Right ventricle myocardium inferior (tissue), 1 donor: ENCODE measurements around the gene VMAC. TPM values are rescaled to one million over a fixed set of nuclear protein-coding genes. Genes with fewer than 3 reads are reported as not detected.

Experiments
- ATAC-seq: fragments of 200-7000 bp; cut with Tn5 transposase; one replicate; pipeline ENCODE4 v1.9.1; 2020; ENCODE audit warnings: mild to moderate bottlenecking, moderate library complexity
- DNase-seq: peaks from one replicate; pipeline ENCODE4 v3.0.0; 2021; ENCODE audit errors: missing footprints
- intact Hi-C: fragments of 100-400 bp; cut with DNase I; formaldehyde crosslinking; loops from one replicate; pipeline ENCODE4 v1.11.0; 2022
- total RNA-seq: library from RNA; stranded (reverse); fragmentation: NEBNext Ultra II Directional; extraction: Animal tissue kit (Norgen Biotek cat#: 25700); gene quantifications from one replicate; pipeline ENCODE4 v1.2.1, GENCODE V29; 2021
- donor health status: DM: no; HTN: yes; CAD: no; lungs with severe emphysema.

Gene VMAC
- total RNA-seq, 1 donor from 2014 or later: 1.6 TPM

DNA sequence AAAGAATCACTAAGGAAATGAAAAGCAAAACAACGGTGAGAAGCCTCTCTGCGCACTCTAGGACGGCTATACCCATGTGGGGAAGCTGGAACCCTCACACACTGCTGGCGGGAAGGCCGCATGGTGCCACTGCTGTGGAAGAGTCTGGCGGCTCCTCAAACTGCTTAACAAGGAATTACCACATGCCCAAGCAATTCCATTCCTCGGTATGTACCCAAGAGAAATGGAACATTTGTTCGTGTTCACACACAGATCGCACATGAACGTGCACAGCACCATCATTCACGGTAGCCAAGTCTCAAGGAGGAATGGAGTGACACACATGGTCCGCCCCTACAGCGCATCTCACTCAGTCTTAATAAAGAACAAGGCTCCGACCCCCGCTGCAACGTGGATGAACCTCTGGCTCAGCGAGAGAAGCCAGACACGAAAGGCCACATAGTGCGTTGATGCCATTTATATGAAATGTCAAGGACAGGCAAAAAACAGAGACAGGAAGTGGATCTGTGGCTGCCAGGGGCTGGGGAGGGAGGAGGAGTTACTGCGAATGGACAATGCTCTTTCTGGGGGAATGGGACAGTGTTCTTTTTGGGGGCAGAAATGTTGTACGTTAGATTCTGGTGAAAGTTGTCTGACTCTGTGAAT, 17.0 kb downstream of the VMAC start:
- DNase-seq (no peak), ATAC-seq (no peak)
- intact Hi-C loops: no loop called here

DNA sequence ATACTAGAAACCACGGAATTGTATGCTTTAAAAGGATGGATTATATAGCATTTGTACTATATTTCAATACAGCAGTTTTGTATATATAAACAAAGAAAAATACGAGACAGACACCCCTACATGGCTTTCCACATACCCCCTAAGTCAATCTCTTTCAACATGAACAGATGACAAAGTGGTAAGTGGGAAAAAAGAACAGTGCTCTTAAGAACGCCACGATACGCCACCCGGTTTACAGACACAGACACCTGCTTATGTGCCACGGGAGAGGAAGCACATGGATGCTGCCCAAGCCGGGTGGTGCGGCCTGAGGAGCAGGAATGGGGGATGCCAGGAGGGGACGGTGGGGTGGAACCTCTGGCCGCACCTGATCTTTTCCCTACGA, 17.5 kb downstream of the VMAC start:
- intact Hi-C loops: no loop called here
- ATAC-seq: no peak
- no peak for DNase-seq

DNA sequence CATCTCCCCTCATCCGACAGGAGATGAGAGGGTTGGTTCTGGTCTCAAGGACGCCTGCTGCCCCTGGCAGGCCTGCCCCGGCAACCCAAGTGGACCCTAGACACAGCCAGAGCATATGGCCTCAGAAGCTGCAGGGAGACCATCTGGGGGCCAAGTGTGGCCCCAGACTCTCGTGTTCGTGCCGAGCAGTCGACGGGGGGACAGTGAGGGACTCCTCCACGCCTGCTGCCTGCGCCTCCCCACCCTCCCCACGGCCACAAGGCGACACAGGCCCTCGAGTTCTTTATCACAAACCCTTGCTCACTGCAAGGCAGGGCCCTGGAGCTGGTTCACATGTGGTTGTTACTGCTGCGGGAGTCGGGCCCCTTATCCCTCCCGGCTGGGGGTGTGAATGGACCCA, 18.7 kb downstream of the VMAC start:
- ATAC-seq (no peak), DNase-seq (no peak)
- intact Hi-C loops: no loop called here

DNA sequence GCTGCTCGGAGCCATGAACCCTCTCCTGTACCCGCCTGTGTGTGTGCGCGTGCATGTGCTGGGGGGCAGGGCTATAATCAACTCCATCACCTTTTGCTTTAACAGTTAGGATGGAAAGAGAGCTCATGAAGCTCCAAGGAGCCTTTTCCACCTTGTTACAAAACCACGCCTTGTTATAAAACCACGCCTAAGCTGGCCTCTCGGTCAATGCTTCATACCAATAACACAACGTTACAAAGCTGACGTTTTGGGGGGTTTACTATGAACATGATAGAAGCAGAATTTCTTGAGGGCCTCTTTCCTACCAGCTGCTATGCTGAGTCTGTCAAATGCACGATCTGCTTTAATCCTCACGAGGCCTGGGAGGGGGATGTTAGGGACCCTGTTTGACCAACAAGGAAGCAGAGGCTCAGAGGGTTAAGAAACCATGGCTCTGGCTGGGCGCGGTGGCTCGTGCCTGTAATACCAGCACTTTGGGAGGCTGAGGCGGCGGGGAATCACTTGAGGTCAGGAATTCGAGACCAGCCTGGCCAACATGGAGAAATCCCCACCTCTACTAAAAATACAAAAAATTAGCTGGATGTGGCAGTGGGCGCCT, 21.3 kb downstream of the VMAC start:
- intact Hi-C loops: no loop called here
- ATAC-seq (no peak), DNase-seq (no peak)

DNA sequence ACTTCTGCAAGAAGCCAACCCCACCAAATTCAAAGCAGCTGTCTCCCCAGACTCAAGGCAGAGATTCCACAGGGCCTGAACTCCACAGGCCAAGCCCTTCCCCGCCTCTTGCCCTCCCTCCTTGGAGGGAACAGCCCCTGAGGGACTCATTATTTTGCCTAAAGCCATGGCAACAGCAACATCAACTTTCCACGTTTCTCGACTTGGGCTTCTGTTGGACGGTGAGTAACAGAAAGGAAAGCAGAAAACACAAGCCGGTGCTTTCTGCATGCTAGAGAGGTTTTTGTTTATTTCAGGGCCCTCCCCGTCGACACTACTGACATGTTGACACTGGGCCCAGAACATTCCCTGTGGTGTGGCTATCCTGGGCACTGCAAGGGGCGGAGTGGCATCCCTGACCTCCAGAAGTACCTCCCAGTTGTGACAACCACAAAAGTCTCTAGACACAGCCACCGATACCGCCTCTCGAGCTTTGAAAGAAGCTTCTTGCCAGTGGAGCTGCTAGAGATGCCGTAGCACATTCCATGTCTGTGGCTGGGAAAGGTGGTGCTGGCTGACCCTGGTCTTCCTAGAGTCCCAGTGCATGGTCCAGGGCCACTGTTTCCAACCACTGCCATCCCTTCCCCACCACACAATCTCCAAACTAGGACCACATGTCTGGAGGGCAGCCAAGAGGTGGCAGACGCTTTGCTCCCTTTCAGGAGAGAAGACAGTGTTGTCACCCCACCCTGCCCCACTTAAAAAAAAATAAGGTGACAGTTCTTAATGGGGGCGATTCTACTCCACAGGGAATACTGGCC, 22.2 kb downstream of the VMAC start:
- ATAC-seq: peak; percentile 87
- intact Hi-C loops: no loop called here
- no peak for DNase-seq

DNA sequence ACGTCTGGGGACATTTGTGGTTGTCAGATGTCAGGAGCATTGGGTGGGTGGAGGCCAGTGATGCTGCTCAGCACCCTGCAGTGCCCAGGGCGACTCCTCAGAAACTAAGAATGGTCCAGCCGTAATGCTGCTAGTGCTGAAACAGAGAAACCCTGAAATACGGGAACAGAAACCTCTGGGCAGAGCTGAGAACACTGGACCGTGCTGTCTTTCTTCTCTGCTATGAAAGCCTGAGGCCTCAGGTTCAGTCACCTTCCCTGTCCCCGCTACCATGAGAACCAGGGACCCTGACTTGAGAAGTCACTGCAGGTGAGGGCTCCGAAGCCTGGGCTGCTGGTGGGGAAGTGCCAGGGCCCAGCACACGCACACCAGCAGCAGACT, 22.8 kb downstream of the VMAC start:
- ATAC-seq (no peak), DNase-seq (no peak)
- intact Hi-C loops: no loop called here

DNA sequence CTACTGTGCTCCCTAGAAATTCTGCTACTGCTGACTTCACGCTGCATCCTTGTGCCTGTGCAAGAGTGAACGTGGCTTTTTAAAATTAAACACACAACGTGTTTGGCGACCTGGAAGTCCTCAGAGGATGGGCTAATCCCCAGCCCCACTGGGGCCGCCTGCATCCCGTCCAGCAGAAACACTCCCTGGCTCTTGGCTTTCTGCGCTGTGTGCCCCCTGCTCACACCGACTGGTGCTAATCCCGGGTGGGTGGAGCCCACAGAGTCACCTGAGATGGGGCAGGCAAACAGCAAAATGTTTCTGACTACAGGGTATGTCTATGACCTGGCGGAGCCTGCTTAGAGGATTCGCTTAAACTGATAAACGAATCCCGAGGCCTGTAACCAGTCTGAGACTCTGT, 24.5 kb downstream of the VMAC start:
- intact Hi-C loops: no loop called here
- DNase-seq (peak; percentile 39), ATAC-seq (no peak)

DNA sequence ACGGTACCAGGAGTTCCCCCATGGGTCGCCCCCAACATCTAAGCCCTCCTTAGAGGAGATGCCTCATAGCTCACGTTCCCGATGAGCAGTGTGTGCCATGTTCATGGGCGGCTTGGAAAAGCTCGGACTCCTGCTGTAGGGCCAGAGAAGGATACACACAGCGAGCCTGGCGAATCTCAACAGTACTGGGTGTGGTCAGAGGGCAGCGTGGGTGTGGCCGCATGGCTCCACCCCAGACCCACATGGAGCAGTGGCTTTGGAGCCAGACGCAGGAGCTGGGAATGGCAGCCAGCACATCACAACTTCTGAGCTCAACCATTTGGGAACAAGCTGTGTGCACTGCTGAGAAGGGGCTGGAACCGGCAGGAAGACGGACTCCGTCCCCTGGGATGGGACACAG, 25.0 kb downstream of the VMAC start:
- ATAC-seq (no peak), DNase-seq (peak; percentile 37)

DNA sequence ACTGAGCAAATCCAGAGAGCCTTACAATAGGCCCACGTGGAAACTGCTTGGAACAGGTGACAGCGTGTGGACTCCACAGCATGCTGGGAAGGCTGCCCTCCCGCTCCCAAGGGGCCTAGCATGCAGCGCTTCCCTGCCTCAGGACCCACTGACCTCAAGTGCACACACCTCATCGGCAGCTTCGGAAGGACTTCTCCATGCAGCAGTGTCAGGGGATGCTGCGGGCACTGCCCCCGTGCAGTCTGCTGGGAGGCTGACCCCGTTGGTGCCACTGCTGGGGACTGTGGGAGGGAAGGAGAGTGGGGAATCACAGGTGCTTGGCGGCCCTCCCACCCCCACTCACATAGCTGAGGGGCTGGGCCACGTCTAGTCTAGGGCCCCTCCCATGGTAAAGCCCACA, 26.6 kb downstream of the VMAC start:
- peak; percentile 28 for DNase-seq
- intact Hi-C loops: no loop called here

More for the DNA sequence above, 25.0 kb downstream of the VMAC start:
- intact Hi-C loops: no loop called here

DNA sequence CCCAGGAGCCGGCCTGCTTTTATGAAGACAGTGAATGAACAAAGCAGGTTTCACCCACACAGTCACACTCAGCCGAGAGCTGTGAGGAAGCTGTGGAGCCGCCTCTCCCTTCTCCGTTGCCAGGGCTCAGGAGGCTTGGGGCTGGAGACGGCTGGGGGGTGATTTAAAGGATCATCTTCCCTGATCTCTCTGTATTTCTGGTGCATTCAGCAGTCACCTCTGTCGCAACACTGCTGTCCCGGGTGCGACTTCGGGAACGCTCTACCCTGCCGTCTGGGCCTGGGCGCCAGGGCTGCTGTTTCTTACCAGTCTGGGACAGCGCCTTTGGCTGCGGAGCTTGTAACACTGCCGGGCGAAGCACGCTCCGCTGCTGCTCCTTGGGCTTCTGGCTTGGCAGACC, 27.5 kb downstream of the VMAC start:
- ATAC-seq (no peak), DNase-seq (peak; percentile 45)
- intact Hi-C loops: no loop called here

More for the DNA sequence above, 26.6 kb downstream of the VMAC start:
- no peak for ATAC-seq

DNA sequence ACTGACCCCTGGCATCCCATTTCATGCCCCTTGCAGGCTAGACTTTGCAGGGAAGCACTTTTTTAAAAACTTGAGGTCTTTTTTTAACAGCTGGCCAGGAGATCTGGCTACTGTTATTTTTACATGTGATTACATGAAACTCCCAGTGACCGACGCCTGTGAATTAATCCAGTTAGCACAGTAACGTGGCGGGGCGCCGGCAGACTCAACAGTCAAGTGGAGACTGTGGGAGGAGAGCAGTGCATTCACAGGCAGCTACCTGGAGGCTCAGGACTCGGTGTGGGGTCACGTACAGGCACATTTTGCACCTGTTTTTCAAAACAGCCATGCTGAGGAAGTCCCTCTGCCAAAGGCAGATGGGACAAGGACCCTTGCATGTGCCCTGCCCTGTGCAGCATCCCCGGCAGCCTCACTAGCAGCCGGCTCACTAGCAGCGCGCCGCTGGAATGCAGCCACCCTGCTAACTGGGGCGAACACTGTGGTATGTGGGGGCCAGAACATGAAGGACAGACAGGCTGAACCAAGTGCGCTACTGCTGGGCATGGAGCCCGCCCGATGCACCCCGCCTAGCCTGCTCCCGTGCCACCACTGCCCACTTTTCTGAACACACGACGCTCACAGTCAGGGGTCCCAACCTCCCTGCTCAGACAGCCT, 28.1 kb downstream of the VMAC start:
- peak; percentile 69 for DNase-seq
- intact Hi-C loops: no loop called here
- no peak for ATAC-seq

DNA sequence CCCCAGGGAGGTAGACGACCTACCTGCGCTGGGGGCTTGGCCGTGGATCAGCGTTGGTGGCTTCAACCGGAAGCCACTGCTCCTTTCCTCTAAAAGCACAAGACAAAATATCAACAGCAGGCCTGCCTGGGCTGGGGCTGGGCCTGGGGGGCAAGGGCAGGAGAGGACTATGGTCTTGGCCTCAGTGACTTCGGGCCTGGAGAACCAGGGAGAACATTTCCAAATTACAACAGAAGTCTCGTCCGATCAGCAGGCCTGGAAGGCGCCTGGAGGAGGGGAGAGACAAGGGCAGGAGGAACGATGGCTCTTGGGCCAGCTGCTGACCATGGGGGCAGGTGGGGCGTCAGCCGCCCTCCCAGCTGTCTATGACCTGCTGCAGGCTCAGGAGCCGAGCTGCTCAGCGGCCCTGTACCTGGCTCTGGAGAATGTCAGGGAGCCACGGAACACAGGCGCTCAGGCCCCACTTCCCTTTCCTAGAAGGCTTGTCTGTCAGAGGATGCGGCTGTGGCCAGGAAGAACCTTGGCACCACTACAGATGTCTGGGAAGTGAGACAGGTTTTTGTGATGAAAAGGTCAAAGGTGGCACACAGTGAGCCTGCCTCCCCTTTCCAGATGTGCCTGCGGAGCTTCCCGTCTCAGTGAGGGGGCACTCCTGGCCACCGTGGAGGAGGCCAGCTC, 28.9 kb downstream of the VMAC start:
- DNase-seq (peak; percentile 51), ATAC-seq (no peak)
- intact Hi-C loops: no loop called here

DNA sequence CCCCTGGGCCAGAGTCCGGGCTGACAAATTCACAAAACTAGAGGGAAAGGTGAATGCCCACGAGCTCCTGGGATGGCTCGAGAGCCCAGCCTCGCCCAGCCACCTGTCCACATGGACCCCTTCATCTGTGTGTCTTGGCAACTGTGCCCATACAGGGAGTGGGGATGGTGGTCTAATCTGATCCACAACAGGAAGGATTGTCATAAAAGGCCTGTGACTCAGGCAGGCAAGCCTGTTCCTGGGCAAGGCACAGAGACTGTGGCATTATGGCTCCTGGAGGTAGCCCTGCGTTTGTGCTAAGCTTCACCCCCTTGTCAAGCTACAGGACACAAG, 29.4 kb downstream of the VMAC start:
- intact Hi-C loops: no loop called here
- ATAC-seq (no peak), DNase-seq (no peak)

DNA sequence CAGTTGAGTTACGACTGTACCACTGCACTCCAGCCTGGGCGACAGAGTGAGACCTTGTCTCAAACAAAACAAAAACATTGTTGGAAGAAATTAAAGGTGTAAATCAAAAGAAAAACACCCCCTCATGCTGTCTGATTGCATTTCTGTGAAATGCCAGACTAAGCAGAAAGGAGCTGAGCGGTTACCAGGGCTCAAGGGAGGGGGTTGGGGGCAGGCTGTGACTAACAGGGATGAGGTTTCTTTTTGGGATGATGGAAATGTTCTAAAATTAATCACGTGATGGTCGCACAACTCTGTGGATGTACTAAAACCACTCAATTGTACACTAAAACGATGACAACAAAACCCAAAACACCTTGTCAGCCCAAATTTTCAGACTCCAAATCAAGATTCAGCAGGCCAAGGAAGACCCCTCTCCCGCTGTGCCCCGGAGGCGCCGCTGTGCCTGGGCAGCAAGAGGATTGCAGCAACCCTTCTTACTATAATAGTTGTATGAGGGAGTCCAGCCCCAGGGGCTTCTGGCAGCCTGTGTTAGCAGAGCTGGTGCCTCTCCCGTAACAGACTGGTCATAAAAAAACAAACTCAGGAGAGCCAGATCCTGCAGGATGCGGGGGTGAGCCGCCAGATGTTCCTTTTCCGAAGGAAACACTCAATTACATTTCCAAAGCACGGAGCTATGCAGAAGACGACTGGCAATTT, 30.3 kb downstream of the VMAC start:
- ATAC-seq (peak; percentile 54), DNase-seq (peak; percentile 61)
- intact Hi-C loops: no loop called here

DNA sequence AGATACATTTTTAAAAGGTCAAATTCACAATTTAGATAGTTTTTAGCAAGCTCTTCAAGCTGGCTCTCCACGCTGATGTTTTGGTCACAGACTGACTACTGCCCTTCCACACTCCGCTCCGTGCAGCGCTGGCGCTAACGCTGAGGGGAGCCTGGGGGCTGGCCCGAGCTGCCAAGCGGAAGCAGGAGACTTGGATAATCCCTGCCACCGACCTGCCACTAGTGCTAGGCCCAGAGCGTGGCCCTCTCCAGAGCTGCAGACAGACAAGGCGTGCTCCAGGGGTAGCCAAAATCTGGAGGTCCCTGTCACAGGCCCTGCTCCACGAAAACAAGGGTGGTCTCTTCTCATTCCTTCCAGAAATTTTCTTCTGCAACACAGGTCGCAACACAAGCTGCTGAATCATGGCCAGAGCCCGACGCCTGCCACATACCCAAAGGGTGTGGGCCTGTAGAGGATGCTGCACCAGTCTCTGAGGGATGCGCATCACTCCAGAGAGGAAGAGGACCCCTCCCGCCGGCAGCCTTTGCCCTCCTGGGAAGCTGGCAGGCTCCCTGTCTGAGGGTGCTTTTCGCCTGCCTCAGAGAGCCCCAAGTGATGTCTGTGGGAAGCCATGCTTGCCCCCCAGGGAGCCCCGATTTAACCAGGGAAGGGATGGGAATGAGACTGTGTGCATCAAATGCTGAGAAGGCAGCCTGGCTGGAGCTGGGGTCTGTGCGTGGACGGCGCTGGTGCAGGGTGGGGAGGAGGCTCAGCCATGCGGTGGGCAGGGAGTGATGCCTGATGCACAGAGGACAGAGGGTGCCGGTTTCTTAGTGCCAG, 31.0 kb downstream of the VMAC start:
- intact Hi-C loops: no loop called here
- DNase-seq (peak; percentile 73), ATAC-seq (peak; percentile 26)

DNA sequence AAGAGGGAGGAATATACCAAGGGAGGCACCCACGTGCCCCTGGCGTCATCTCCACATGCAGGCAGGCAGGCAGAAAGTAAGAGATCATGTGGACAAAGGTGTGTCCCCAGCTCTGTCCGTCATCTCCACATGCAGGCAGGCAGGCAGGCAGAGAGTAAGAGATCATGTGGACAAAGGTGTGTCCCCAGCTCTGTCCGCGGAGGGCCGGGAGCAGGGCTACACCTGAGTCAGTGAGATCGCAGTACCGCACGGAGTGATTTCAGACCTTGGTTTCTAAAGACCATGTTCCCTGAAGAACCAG, 31.6 kb downstream of the VMAC start:
- intact Hi-C loops: no loop called here
- no peak for DNase-seq
- ATAC-seq: no peak

DNA sequence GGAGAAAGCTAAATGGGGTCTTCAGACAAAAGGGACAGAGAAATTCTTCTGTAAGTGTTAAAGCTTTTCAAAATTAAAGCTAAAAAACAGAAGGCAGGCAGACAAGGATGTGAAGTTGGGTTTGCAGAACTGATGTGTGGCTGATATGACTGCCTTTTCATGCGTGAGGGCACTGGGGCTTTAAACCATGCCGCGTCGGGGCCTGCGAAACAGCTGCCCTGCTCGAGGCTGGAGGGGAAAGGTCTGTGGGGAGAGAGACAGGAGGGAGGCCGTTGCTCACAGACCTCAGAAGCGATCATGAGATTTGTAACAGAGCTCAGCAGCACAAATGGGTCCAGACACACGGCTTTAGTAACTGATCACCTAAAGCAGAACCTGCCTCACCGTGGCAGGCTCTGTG, 32.9 kb downstream of the VMAC start:
- no peak for ATAC-seq
- intact Hi-C loops: no loop called here
- DNase-seq: peak; percentile 18
